Vagina (tissue), 2 donors: ENCODE measurements around the gene SLCO1B3.

Experiments used
- CTCF ChIP-seq, 3 experiments: fragments of 450-650 bp in 2 of 3; fragments of 200-600 bp in 1 of 3; sonication (generic) in 1 of 3; IDR thresholded peaks; one replicate each; pipeline ENCODE4 v1.5.1; 2017 to 2019; ENCODE audit warnings: antibody characterized with exemption in 3 of 3, mild to moderate bottlenecking in 2 of 3, moderate library complexity in 2 of 3
- POLR2A ChIP-seq, 2 donors: fragments of 450-650 bp; IDR thresholded peaks; one replicate each; pipeline ENCODE4 v1.6.1; 2017; ENCODE audit warnings: antibody characterized with exemption in 2 of 2, mild to moderate bottlenecking in 2 of 2, moderate library complexity in 2 of 2
- POLR2AphosphoS5 ChIP-seq, 2 donors: sonication (generic); formaldehyde crosslinking; IDR thresholded peaks; one replicate each; pipeline ENCODE4 v1.9.0; 2017; ENCODE audit warnings: antibody characterized with exemption in 2 of 2, mild to moderate bottlenecking in 2 of 2, low read depth in 1 of 2; ENCODE audit not compliant: insufficient read depth in 1 of 2

- TF ChIP-seq CTCF (IDR thresholded peaks at IDR 0.05) (no peak), POLR2A (IDR thresholded peaks at IDR 0.05) (no peak), POLR2AphosphoS5 (IDR thresholded peaks at IDR 0.05; ENCODE audit: insufficient read depth in 1 of 2, low read depth in 1 of 2) (no peak)
Observed at GRCh38 chr12:20852649-20853048, 42.1 kb downstream of the SLCO1B3 start.
